Measurements from ENCODE around the gene USP38.
"Not testable (repeated sequence)": the region's sequence is repeated elsewhere in the genome, so short reads cannot be mapped to it uniquely, and the experiment has no call there.

The USP38 gene

DNA sequence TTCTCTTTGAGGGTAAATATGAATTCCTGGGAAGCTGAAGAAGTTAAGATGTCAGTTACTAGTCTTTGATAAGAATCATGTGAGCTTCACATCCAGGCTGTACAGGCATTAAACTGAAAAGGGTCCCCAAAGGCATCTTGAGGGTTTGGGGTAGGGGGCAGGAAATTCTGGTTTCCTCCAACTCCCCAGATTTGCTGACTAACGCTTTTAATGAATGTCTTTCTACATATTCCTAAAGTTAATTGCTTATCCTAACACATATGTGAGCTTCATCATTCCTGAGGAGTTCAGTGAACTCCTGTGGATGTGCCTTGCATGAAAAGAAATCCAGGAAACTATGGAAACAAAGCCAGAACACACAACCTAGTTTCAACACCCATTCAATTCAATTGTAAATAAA is 78.1 kb downstream of the USP38 start:
- DNase-seq (ENCODE audit: low spot score), result no peak

DNA sequence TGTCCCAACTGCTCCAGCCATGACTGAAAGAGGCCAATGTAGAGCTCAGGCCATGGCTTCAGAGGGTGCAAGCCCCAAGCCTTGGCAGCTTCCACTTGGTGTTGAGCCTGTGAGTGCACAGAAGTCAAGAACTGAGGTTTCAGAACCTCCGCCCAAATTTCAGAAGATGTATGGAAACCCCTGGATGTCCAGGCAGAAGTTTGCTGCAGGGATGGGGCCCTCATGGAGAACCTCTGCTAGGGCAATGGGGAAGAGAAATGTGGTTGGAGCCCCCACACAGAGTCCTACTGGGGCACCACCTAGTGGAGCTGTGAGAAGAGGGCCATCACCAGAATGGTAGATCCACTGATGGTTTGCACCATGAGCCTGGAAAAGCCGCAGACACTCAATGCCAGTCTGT is 83.0 kb downstream of the USP38 start:
- not testable (repeated sequence) for DNase-seq (ENCODE audit: low spot score)

DNA sequence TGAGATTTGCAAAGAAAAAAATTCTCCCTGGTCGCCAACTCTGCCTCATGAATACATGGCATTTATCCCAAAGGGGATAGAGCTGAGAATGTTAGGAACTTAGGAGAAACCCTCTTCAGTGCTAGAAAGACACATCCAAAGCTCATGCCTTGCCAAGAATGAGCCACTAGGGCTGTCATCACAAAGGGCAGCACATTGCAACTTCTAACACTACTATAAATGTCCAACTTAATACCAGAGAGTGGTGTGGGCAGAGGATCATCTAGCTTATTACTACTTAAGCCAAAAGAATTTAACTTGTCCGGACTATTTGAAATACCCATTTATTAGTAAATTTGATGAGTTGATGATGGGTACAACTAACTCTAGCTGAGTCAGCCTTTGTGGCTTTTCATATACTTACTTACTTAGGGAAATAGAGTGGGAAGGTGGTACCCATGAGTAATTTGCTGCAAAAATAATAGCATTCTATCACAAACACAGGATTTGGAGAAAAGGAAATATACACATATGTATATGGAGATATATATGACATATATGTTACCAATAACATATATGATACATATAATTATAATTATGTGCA is 85.6 kb downstream of the USP38 start:
- DNase-seq (ENCODE audit: low spot score), result no peak

Data from AG08396 (cell line).